Amygdala (tissue), 56 donors: ENCODE data around the gene DIDO1.
A peak's percentile ranks its signal among the peaks of the same experiment; 100 is the strongest.

Experiments used
- DNase-seq, 56 donors: peaks; one replicate each; lab custom pipeline; 2025; lab: John Stamatoyannopoulos, UW

Gene DIDO1

DNA sequence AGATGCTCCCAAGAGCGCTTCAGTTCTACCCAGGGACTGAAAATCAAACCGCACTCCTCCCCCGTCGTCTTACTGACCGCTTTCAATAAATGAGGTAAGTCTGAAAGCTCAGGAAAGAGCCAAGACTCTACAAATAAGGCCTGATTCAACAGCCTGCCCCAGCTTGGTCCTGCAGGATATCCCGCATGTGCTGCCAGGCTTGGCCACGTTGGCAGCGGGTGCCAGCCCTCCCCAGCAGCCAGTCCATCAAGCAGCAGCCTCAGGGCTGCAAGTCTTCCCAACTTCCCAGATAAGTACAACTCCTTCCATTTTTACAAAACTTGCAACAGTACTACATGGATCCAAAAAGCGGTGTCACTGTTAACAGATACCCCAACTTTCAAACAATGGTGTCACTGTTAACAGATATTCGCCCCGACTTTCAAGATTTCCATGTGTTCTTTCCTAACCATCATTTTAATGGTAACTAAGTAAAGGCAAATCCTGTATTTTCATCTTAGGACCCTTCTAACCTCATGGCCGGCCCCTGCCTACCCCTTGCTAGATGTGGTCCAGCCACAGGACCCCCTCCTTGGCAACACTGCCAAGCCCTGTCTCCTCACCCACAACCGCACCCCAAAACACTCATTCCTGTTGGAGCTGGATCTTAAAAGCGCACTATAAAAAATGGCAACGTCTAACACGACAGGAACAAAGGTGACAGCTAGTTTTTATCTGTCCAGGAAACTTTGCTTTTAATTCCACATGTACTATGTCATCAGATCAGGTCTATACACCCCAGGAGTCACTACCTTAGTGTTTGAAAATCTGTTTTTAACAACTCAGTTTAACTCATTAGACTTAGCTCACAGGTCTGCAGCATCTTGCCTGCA is 28.0 kb downstream of the DIDO1 start:
- DNase-seq = peak in 6 of 56 donors; percentile 18 to 43 (median 26)

DNA sequence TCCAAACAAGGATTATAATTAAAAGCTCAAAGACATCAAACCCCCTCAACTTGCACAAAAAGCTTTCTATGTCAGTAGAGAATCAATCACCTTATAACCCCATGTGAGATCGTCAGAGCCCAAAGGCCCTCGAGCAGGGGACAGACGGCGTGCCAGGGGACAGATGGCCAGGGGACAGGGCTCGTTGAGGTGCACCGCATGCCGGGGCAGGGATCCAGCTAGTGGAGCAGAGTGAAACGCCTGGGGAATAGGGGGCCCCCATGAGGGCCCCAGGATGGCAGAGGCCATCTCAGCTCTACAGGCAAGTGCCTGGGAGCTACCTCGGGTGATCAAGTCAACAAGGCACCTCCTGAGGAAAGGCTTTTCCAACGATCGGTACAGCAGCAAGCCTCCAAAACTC is 28.6 kb downstream of the DIDO1 start:
- DNase-seq = no peak

DNA sequence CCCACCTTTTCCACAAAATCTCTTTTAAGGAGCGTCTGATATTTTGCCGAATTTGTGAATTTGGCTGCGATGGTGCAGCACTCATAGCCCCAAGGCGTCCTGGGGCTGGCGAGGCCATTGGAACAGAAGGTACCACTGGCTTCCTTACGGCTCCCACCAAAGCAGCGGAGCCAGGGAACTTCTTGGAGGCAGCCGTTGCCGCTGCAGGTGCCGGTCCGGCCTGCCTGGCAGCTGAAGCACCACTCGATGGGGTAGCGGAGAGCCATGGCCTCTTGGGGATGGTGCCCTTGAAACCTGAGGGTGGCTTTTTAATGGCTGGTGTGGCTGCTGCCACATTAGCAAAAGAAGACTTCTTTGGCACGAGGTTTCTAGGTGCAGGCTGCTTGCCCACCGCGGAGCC is 29.8 kb downstream of the DIDO1 start:
- no peak for DNase-seq

DNA sequence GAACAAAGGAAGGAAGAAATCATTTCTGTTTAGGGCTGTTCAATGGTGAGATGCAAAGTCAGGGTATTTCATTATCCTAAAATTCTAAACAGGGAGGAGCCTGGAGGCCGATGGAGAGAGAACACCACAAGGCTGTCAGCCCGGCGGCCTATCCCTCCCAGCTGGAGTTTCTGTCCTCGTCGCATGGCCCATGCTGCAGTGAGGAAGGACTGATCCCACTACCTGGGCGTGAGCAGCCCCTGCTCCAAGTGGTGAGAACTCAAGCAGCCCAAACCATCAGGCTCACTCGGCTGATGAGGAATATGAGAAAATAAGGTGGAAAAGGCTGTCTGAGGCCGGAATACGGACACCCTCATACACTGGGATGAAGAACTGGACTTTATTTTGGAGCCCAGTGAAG is 30.8 kb downstream of the DIDO1 start:
- DNase-seq = no peak

DNA sequence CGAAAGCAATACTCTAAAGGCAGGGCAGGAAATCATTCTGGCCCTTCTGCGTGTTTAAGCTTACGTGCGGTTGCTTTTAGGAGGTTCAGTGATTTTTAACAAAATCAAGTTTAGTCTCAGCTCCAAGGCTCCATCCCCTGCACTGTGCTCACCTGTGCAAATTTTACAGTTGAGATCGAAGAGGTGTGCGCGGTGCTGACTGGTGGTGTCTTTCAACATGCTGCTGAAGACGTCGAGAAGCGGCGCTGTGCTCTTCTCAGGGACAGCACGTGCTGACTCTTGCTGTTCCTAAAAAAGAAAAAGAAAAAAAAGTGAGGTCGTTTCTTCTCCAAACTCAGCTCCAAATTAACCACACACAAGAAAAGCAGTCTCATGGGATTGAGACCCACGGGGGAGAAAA is 32.0 kb downstream of the DIDO1 start:
- DNase-seq = no peak

DNA sequence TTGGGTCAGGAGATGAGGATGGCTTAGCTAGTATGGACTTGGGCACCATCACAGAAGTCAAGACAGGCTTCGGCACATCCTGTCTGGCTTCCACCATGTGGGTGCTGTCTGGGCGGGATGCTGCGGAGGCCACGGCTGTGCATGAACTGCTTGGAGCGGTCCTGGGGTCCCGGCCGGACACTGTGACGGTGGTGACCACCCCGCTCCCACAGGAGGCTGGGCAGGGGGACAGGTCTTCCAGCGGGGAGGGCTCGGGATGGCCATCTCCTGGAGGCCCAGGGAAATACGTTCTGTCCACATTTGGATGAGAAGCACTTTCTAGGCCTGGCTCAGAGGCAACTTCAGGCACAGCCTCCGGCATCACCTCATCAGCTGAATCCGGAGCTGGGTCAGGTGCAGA is 32.6 kb downstream of the DIDO1 start:
- DNase-seq = no peak

DNA sequence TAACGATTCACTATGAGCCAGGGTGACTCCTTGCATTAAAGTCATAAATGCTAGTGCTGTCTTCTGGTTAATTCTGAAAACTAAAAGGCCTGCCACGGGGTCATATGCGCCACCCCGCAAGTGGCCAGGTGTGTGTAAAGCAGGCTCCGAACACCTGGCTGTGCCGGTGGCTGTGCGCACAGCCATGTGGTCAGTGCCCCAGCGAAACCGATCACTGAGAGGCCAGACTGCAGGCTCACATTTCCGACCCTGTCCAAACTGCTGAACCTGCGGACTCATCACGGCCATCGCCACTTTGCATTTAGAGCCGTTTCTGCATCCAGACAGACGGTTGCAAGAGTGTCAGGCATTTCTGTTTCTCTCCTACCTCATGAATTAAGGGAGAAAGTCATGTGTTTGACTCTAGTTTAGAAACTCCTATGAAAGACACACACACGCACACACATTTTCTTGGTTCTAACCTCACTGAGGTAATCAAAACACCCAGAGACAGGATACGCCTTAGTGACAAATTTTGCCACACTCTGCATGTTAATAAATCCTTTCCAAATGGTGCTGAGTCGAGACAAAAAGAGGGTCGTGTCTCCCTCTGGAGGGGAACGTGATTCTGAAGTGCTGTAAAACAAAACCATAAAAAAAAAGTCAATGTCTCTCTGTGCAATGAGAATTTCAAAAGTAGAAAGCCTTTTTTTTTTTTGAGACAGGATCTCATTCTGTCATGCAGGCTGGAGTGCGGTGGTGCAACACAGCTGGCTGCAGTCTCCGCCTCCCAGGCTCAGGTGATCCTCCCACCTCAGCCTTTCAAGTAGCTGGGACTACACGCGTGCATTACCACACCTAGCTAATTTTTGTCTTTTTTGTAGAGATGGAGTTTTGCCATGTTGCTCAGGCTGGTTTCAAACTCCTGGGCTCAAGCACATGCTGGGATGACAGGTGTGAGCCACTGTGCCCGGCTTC is 33.7 kb downstream of the DIDO1 start:
- DNase-seq = no peak

DNA sequence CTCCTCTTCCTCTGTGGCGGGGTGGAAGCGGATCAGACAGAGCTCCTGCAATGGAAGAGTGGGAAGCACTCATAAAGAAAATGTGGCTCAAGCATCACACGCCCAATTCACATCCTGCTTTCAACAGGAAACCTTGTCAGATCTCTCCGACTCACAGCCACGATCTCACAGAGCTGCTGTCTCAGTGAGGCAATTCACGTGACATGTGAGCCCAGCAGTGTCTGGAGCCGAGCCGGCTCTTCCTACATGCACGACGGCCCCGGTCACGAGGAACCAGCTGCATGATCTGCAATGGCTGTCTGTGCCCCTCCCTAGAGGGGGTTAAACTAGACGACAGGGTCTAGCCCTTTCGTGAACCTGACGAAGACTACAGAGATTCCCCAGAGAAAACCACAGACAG is 35.2 kb downstream of the DIDO1 start:
- no peak for DNase-seq

DNA sequence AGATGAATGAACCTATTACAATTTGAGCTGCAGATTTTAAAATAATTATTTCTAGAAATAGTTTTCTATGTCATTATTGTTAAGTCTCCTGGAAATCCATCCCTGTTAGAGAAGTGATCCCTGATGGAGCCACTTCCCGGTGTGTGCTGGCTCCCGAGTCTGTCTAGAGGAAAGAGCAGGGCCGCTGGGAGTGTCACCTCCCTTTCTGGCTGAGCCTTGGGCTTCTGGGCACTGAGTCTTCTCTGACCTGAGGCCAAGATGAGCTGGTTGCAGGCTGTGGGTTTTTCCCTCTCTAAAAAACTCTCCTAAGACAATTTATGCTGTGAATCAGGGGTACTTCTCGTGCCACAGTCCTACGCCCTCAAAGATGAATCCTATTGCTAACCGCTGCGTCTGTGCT is 35.9 kb downstream of the DIDO1 start:
- peak in 1 of 56 donors; percentile 14 for DNase-seq

DNA sequence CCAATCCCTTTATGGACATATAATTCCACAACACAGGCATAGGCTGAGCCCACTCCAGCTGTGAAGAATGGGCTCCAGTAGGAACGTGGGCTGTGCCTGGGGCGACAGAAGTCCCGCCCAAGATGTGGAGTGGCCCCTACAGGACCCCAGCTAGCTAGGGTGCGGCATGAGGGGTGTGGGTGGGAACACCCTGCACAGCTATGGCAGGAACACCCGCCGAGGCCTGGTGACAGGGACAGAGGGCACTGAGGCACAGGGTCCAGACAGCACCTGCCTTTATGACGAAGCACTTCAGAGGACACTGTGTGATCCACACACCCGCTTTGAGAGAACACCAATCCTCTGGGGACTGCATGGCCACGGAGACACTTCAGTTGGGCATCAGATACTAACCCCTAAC is 36.4 kb downstream of the DIDO1 start:
- no peak for DNase-seq

DNA sequence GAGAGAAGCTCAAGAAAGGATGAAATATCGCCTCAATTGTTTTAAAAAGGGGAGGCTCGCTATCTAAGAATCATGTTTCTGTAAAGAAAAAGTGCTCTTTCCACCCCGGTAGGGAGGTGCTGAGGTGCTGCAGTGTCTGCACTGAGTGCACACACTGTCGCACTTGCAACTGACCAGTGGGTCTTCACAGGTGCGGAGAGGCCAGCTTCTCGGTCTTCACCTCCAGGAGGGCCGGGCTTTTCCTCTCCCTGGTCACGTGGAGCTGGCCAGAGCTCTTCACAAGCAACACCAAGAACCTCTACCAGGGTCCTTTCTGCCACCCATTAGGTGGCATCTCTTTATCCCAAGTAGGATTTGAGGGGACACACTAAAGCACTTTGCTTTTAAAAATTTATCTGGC is 36.9 kb downstream of the DIDO1 start:
- DNase-seq = no peak

DNA sequence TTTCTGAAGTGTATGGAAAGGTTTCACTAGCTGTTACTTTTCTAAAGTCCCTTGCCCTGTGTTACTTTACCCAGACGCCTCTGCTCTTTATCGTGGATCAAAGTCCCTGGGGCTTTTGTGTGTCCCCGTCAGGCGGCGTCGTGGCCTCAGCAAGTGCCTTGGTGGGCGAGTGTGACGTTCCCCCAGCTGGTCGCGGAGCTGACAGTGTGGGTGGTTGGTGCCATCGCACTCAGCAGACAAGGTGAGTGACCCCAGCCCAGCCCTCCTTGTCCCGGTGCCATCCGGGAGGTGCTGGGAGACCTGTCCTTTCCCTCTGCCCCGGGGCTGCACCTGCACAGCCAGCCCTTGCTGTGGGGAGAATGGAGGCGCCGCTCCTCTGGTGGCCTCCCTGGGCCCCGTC is 37.4 kb downstream of the DIDO1 start:
- DNase-seq = no peak

DNA sequence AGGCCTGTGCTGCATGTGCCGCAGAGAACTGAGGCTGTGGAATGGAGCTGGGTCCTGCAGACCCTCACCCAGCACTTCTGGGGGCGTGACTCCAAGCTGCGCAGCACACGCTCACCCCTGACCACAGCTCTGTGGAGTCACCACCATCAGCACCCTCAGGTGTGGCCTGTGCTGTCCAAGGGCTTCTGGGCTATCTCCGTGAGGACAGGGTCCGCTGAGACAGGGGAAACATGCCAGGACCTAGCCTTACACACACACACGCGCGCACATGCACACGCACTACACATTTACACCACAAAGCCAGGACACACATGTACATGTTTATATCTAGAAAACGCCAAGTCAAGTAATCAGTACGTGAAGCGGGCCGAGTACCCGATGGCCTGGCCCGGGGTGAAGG is 37.9 kb downstream of the DIDO1 start:
- DNase-seq = no peak

DNA sequence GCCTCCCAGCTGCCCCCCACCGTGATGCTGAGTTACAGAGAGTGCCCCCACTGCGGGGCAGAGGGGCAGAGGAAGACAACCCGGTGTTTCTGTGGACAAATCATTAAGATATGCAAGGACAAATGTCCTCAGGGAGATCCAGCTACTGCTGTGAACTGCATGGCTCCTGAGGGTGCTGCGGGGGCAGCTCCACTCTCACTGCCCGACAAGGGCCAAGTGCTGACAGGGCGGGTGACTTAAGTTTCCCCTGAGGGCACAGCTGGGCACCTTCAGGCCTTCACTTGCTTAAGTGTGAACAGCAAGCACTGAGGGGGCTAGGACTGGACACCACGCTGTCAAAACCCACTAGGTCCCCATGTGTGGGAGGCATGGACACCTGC is 38.5 kb downstream of the DIDO1 start:
- DNase-seq = no peak

DNA sequence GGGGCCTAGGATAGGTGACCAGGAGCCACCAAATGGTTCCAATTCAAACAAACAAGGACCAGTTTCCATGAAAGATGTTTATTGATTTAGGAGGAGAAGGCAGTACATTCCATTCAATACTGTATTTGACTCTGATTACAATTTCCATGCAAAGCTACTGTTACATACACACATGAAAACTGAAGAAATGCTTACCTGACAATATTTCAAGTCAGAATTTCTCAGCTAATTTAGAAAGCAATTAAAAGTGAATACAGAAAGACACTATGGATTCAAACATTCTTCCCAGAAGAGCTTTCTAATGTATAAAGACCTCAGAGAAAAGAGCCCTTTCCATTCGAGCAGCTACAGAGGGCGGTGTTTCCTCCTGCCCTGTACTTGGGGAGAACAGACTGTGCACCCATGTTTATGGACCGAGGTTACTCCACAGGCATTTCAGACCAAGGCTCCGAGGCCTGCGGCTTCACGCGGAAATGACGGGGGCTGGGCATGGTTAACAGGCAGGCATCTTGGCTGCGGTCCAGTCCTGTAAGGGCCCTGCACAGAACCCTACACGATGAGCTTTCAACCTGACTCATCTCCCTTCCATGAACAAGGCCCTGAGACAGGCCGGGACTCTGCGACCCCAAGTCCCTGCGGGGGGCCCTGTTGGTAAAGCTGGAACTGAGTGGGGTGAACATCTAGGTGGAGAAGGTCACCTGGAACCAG is 39.0 kb downstream of the DIDO1 start:
- peak in 4 of 56 donors; percentile 10 to 24 (median 16) for DNase-seq

DNA sequence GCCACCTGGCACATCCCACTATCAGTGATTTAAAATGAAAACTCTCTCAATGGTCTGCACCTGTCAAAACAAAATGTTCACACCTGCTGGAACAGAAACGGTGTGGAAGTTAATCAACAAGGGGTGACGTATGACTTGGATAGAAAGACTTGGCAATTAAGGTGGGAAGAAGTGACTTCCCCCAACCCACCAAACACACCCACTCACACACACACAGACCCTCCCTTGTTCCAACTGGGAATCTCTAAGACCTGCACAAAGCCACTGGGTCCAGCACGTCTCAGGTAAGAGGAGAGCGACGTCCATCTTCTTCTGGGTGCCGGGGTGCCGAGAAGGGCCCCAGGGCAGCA is 39.6 kb downstream of the DIDO1 start:
- DNase-seq = no peak

DNA sequence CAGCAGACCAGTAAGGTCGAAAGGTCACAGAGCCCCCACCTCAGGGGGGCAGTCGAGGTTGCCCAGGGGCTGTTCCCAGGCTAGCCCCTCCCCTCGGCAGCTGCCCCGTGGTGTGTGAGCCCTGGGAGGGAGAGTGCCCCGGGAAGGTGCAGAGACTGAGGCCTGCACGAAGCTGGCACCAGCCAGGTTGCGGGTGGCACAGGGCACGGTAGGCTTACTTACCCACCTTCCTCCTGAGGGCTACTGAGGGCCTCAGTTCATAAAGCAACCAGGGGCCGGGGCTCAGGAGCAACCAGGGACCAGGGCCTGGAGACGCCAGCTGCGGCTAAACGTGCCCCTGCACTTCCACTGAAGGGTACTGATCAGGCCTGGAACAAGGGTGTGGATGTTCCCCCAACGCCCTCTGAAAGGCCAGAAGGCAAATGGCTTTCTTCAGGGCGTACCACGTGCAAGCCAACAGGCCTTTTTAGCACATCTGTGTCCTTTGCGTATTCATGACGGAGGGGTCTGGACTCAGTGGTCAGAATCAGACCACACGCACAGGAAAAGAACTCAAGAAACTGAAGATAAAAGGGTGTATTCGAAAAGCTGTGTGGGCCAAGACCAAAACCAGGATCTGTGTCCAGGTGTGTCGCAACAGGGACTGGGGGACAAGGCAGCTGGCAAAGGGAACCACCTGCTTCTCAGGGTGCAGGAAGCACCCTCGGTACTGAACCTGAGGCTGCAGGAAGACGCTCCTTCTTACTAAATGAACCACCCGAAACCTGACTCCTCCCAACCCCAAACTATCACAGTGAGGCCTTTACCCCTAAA is 40.2 kb downstream of the DIDO1 start:
- DNase-seq = no peak

DNA sequence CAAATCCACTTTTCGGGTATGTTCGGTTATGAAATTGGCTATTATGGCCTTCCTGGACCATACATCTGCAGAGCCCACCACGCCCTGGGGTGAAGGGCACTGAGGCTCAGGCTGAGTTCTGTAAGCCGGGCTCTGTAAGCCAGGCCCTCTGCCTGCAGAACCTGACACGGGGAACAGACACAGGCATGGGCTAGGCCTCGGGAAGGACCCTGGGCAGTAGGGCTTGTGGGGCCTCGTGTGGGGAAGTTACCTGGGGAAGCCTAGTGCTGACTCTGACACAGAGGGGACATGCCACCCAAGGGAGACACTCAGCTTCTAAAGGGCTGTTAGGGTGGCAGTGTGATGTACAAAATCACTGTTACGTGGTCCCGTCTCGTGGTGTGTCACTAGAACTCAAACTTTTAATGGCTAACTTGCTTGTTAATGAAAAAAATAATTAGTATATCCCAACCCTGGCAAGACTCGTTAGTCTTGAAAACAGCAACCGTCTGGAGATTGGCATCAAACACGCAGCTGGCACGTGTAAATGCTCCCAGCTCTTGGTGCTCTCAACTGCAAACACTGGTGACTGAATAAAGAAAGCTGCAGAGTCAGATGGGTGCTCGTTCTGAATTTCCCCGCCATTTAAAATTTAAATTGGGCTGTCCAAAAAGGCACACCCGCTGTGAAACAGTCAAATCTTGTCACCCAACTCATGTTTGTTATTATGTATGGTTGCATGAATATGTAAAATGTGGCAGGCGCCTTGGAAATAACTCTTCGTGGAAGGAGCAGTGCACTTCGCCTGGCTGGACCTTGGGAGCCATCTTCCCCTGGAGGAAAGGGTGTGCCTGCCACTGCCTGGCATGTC is 41.0 kb downstream of the DIDO1 start:
- no peak for DNase-seq

DNA sequence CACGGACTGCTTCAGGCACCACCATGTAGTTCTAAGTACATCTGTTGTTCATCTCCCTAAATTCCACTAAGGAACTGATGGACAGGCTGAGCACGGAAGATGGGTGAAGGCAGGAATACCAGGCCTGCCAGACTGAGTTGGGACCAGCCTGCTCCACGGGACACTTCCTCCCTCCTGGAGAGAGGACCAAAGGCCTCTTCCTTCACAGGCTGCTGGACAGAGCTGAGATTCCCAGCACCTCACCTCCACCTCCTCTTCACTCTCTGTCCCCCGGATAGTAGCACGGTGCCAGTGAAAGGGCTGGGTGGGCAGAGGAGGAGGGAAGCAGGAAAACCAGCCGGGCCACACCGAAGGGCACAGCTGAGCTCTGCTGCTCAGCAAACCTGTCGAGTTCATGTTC is 41.7 kb downstream of the DIDO1 start:
- DNase-seq = no peak
